ENCODE data around the gene ABLIM1. TPM values are rescaled to one million over a fixed set of nuclear protein-coding genes. Genes with fewer than 3 reads are reported as not detected.

Gene ABLIM1
- total and polyA plus RNA-seq, 2 of the 4 experiments (the other 2 are of a cell fraction) = 7.7 to 9.9 TPM

DNA sequence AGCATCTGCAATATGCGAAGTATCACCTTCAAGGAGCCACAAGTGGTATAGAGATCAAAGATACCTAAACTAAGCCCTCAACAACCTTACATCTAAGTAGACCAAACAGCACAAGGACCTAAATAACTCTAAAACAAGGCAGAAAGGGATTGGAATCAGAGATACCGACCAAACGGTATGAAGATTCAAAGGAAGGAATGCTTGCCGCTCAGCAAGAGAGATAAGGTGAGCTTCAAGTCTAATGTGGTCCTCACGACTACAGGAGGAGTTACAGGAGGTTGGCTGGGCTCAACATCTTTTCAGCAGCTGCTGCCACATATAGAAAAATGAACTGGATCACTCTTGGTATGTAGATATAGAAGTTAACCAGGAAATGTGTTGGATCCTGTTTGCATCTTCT lies 11.6 kb downstream of the ABLIM1 start:
- no peak overlapping the region for H2AK9ac ChIP-seq (replicated peaks; ENCODE audit: low read depth, low read length, poor library complexity)
- no peak overlapping the region for H3K56ac ChIP-seq (ENCODE audit: extremely low read depth, insufficient read depth, low read length)
- H3K4ac ChIP-seq (ENCODE audit: low read depth, low read length) = no peak overlapping the region; the same call in 1 of the 2 replicates
- no peak overlapping the region for H3K27ac ChIP-seq (ENCODE audit: insufficient read depth, low read length)
- ChIA-PET CTCF (no interaction called here), POLR2A (ENCODE audit: unreplicated experiment) (no interaction called here)
- no peak overlapping the region for H4K8ac ChIP-seq (ENCODE audit: low read depth in 2 of 2, low read length in 2 of 2)
- no peaks in the 10 kb centered on the region for H4K20me1 ChIP-seq (ENCODE audit: insufficient read depth, low read length)
- peaks cover 5% of the 10 kb centered on the region for H3K4me1 ChIP-seq (ENCODE audit: control insufficient read depth, insufficient read depth, low read length)
- no CpG with 5 or more reads among the region's 5 CpGs for WGBS, 2 experiments (ENCODE audit: extremely low coverage in 2 of 2, insufficient read length in 1 of 2)
- no peak overlapping the region for H4K5ac ChIP-seq (ENCODE audit: low read depth, low read length)
- H2AK5ac ChIP-seq (ENCODE audit: low read depth, low read length) = peak overlapping the region; percentile 29; the same call in 1 of the 2 replicates
- H3K9me1 ChIP-seq (ENCODE audit: insufficient read depth, low read length) = peaks cover 10% of the 10 kb centered on the region
- H3K27me3 ChIP-seq (ENCODE audit: control insufficient read depth, insufficient read depth, low read length) = peaks cover 2% of the 10 kb centered on the region; the same call in 1 of the 2 replicates
- H3K14ac ChIP-seq (replicated peaks; ENCODE audit: low read depth, low read length) = no peak overlapping the region
- ATAC-seq (ENCODE audit: low read depth) (no peak), DNase-seq (no peak)
- no peak overlapping the region for H2AFZ ChIP-seq (replicated peaks; ENCODE audit: low read length, poor library complexity)
- no peaks in the 10 kb centered on the region for H3K36me3 ChIP-seq (ENCODE audit: control insufficient read depth, insufficient read depth, low read length)
- in situ Hi-C loops (cut with MboI; ENCODE audit: low sequenced_read_pairs) = no loop called here
- H2BK120ac ChIP-seq (ENCODE audit: low read depth, low read length) = peak overlapping the region; percentile 44; the same call in 1 of the 2 replicates
- no peaks in the 10 kb centered on the region for H3K9me3 ChIP-seq (ENCODE audit: control insufficient read depth, insufficient read depth, low read length)
- peak overlapping the region; percentile 3; the same call in 1 of the 2 replicates for H2BK20ac ChIP-seq (ENCODE audit: low read depth, low read length)
- H3K18ac ChIP-seq (ENCODE audit: low read depth, low read length) = peak overlapping the region; percentile 57; the same call in 1 of the 2 replicates
- TF ChIP-seq, protein P1, sequence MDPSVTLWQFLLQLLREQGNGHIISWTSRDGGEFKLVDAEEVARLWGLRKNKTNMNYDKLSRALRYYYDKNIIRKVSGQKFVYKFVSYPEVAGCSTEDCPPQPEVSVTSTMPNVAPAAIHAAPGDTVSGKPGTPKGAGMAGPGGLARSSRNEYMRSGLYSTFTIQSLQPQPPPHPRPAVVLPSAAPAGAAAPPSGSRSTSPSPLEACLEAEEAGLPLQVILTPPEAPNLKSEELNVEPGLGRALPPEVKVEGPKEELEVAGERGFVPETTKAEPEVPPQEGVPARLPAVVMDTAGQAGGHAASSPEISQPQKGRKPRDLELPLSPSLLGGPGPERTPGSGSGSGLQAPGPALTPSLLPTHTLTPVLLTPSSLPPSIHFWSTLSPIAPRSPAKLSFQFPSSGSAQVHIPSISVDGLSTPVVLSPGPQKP (IDR thresholded peaks at IDR 0.05; ENCODE audit: borderline replicate concordance, low read depth, low read length) = no peak
- TF ChIP-seq, protein P2, sequence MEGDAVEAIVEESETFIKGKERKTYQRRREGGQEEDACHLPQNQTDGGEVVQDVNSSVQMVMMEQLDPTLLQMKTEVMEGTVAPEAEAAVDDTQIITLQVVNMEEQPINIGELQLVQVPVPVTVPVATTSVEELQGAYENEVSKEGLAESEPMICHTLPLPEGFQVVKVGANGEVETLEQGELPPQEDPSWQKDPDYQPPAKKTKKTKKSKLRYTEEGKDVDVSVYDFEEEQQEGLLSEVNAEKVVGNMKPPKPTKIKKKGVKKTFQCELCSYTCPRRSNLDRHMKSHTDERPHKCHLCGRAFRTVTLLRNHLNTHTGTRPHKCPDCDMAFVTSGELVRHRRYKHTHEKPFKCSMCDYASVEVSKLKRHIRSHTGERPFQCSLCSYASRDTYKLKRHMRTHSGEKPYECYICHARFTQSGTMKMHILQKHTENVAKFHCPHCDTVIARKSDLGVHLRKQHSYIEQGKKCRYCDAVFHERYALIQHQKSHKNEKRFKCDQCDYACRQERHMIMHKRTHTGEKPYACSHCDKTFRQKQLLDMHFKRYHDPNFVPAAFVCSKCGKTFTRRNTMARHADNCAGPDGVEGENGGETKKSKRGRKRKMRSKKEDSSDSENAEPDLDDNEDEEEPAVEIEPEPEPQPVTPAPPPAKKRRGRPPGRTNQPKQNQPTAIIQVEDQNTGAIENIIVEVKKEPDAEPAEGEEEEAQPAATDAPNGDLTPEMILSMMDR (conservative IDR thresholded peaks at IDR 0.05; ENCODE audit: low read depth, low read length) = no peak
- no peak for TF ChIP-seq NFE2L2 (IDR thresholded peaks at IDR 0.05; ENCODE audit: low read depth, low read length)
- TF ChIP-seq RCOR1 (IDR thresholded peaks at IDR 0.05; ENCODE audit: insufficient replicate concordance, low read length) = no peak
- TF ChIP-seq, protein P3, sequence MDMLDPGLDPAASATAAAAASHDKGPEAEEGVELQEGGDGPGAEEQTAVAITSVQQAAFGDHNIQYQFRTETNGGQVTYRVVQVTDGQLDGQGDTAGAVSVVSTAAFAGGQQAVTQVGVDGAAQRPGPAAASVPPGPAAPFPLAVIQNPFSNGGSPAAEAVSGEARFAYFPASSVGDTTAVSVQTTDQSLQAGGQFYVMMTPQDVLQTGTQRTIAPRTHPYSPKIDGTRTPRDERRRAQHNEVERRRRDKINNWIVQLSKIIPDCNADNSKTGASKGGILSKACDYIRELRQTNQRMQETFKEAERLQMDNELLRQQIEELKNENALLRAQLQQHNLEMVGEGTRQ (IDR thresholded peaks at IDR 0.05; ENCODE audit: low read depth, low read length) = no peak
- TF ChIP-seq MAFK (IDR thresholded peaks at IDR 0.05; ENCODE audit: low read depth, low read length) = no peak
- no peak for TF ChIP-seq BHLHE40 (IDR thresholded peaks at IDR 0.05; ENCODE audit: low read depth, low read length)
- TF ChIP-seq CEBPB (IDR thresholded peaks at IDR 0.05; ENCODE audit: low read depth, low read length) = no peak
- no peak for TF ChIP-seq MXI1 (IDR thresholded peaks at IDR 0.05; ENCODE audit: borderline replicate concordance, low read depth, low read length)
- no peak for TF ChIP-seq RAD21 (IDR thresholded peaks at IDR 0.05; ENCODE audit: low read length)
- no peak for TF ChIP-seq MAZ (IDR thresholded peaks at IDR 0.05; ENCODE audit: borderline replicate concordance, low read depth, low read length)
- no peak for TF ChIP-seq SMC3 (IDR thresholded peaks at IDR 0.05; ENCODE audit: low read depth, low read length)
- TF ChIP-seq POLR2A (IDR thresholded peaks at IDR 0.05; ENCODE audit: low read depth, low read length) = no peak
- intact Hi-C loops (cut with micrococcal nuclease) = no loop called here
- no peak overlapping the region for H3K4me3 ChIP-seq (ENCODE audit: insufficient read depth, low read depth, low read length)
- H3K4me2 ChIP-seq (ENCODE audit: low read depth, low read length) = no peak overlapping the region
- no peak overlapping the region for H3K9ac ChIP-seq (ENCODE audit: low read depth, low read length)
- H3K23ac ChIP-seq (ENCODE audit: low read depth, low read length) = no peak overlapping the region
- 0 out of 3 replicates have a peak overlapping the region, but pooled peaks have one; percentile 11 for H2BK15ac ChIP-seq (ENCODE audit: low read depth, low read length)
- no peak overlapping the region for H2BK5ac ChIP-seq (ENCODE audit: low read depth, low read length, poor library complexity, severe bottlenecking)
- BruUV-seq (replicated peaks) = no TSS peak
- no peak overlapping the region for H4K91ac ChIP-seq (ENCODE audit: insufficient read depth, low read depth, low read length)
- no peaks in the 10 kb centered on the region; a peak in 1 of 4 replicates for H3K79me1 ChIP-seq (ENCODE audit: low read depth in 1 of 2, low read length in 2 of 2)
- dilution Hi-C loops (cut with HindIII; ENCODE audit: low sequenced_read_pairs, unreplicated experiment) = no loop called here

All from IMR-90 (cell line).